Anterior cingulate cortex (tissue), 58 donors: ENCODE data around the gene CPNE4.

Source experiments
- DNase-seq, 58 donors: peaks; one replicate each; lab custom pipeline; 2025; lab: John Stamatoyannopoulos, UW

Gene CPNE4

GRCh38 chr3:132020058-132020457 is 14.8 kb downstream of the CPNE4 start:
- no peak for DNase-seq

DNA sequence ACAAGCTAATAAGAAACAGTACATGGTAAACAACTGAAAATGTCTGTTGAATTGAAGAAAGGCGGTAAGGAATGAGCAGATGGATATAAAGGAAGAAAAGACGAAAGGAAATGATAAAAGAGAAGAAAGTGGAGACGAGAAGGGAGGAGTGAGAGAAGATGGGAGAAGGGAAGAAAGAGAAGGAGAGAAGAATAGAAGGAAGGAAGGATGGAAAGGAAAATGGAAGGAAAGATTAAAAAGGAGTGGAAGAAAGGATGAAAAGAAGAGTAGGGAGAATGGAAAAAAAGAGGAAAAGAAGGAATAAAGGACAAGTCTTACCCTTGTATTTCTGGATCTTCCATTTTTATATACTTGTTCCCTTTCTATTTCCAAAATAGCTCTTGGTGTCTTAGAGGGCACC is 17.7 kb downstream of the CPNE4 start:
- DNase-seq, result no peak

GRCh38 chr3:132016061-132017041 is 18.5 kb downstream of the CPNE4 start:
- no peak for DNase-seq

GRCh38 chr3:132014105-132014504 is 20.7 kb downstream of the CPNE4 start:
- DNase-seq, result no peak

GRCh38 chr3:132009241-132009640 is 25.6 kb downstream of the CPNE4 start:
- no peak for DNase-seq

DNA sequence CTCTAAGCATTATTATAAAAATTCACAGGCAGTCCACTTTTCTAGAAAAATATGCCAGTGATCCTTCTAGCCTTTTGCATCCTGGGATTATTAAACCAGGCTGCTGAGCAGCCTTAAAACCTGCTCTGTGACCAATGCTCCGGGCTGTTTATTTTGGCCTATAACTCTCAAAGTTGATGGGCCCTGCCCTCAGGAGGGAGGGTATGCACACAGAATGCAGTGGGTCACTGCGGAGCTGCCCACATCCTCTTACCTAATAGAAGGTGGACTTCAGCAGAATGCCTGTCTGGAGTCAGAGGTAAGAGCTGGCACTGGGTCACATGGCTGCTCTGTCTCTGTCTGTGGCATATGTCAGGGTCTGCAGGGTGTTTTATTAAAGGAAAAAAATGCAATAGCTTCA is 26.0 kb downstream of the CPNE4 start:
- no peak for DNase-seq

DNA sequence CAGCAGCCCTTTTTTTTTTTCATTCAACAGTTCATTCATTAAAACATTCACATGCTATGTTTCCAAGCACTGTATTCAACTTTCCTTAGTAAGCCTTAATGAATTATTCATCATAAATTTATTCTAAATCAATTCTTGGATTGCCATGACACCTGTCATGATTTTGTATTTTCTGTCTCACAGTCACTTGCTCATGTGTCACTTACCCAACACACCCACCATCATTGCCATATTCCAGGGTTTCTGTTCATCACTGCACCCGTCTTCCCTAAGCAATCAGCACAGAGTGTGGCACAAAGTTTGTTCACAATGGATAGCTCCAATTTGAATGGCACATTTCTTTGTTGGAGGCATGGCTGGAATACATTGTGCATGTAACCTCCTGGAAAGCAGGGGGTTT is 27.2 kb downstream of the CPNE4 start:
- DNase-seq, result no peak

GRCh38 chr3:132006605-132007204 is 28.1 kb downstream of the CPNE4 start:
- DNase-seq, result peak in 1 of 58 donors; percentile 1

GRCh38 chr3:132004571-132004970 is 30.2 kb downstream of the CPNE4 start:
- no peak for DNase-seq

- DNase-seq, result no peak
Measured at GRCh38 chr3:132003685-132004084, 31.1 kb downstream of the CPNE4 start.

DNA sequence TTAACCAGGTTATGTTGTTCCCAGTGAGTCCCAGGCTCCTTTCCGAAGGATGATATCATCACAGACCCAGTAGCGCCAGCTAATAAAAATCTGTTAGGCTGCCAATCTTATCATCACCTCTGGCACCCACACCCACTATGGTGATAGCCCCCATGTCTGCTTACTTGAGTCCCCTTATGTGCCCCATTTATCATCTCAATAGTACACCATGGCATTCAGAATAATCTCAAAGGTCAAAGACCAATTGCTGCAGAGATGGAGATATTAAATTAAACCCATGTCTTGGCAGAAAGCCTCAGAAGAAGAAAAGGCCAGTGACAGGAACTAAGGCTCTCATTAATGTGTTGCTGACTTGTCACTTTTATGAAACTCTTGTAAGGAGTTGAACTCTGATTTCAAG is 32.8 kb downstream of the CPNE4 start:
- no peak for DNase-seq

GRCh38 chr3:132001036-132001435 is 33.8 kb downstream of the CPNE4 start:
- no peak for DNase-seq

DNA sequence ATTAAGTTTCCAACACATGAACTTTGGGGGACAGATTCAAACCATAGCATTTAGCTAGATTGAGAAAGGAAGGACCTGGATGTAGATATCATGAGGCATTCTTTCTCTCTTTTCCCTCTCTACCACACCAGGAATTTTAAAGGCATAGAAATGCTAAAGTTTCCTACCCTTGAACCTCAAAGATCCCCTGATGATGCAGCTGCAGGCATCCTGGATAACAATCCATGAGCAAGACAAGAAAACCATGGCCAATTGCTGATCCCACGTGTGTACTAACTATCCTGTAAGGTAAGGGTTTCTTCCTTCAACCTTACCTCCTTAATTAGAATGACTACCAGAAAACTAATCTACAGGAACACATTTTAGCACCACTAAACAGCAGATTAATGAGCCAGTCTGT is 36.8 kb downstream of the CPNE4 start:
- DNase-seq, result no peak

DNA sequence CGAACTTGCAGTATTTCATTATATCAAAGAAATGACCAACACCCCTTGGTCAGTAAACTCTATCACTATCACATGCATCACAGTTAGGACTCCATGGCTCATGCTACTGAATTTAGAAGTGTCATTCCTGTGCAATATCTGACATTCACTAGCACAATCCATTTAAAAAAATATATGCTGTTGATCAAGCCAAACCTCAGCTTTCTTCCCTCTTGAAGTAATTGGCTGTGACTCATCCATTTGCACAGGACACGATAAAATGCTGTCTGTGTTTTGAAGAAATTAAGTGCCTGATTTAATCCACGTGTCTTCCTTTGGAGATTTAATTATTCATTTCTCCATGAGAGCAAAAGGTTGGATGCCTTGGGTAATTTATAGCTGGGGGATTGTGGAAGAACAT is 38.9 kb downstream of the CPNE4 start:
- DNase-seq, result no peak

DNA sequence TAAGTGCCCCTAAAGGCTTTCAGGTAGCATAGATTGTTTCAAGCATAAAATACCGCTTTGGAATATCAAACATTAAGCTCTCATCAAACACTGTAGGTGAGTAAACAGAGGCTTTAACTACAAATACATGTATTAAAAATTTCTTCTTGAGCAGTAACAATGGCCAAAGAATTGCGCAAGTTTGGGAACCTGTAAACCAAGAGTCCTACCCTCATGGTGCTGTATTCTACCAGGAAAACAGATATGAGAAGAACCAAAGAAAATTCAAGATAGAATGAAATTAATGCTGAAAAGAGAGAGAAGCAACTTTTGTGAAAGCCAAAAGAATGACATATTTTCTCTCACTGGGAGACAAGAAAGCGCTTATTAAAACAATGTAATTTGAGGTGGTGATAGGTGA is 45.5 kb downstream of the CPNE4 start:
- no peak for DNase-seq

DNA sequence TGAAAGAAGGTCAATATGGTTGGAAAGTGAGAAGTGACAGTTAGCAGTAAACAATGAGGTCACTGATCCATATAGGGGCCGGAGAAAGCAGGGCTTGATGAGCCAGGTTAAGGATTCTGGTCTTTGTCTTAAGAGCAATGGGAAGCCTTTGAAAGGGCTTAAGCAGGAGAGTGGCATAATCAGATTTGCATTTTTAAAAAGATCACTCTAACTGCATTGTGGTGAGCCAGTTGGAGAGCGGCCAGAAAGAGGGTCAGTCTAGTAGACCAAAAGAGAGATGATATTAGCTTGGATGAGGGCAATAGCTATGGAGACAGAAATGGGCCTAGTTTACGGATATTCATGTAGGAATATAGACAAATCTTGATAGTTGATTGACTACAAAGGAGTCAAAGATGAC is 46.6 kb downstream of the CPNE4 start:
- DNase-seq, result no peak

DNA sequence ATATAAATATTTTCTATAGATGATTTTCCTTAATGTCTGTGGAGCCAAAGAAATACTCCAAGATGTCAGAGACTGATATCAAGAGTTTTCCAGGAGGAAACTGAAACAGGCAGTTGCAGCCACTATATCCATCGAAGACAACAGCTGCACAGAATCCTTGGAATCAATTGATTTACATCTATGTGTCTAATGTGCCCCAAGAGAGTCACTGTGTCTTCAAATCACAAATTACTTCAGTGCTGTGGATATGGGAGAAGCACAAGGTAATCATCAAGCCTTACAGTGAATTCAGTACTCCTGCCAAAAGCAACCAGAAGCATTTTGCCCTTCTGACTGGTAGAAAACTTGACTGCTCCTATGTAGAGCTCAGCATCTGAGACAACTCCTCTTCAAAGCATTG is 51.1 kb downstream of the CPNE4 start:
- DNase-seq, result no peak

GRCh38 chr3:131981323-131981722 is 53.5 kb downstream of the CPNE4 start:
- no peak for DNase-seq

DNA sequence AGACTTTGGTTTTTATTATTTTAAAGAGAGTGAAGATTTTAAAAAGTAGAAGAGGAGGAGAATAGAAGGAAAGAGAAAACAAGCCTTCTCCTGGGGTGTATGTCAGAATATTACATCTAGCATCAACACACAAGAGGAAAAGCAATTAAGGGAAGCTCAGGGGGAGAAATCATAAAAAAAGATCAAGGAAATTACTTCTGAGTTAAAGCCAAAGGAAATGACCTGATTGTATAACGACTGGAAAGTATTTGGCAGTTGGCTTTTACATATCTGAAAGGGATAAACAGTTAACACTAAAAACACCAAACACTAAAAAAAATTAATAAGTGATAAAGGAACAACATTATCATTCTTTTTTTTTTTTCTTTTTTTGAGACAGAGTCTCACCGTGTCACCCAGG is 58.4 kb downstream of the CPNE4 start:
- DNase-seq, result no peak

DNA sequence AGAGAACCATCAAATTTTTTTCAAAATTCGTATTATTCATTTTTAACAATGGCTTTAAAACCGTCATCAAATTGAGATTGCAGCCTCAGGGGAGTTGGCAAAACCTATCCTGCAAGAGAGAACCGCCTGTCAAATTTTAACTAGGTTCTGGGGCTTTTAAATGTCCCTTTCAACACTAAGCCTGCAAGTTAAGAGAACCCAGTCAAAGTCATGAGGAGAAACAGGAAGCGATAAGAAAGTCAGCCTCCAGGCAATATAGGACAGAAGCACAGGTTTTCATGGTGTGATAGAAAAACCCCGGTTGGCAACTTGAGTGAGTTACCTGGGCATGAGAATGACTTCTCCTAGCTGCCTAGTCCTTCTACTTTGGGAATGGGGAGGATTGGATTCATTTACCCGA is 59.8 kb downstream of the CPNE4 start:
- DNase-seq, result no peak

- no peak for DNase-seq
Measured at GRCh38 chr3:131973731-131974130, 61.1 kb downstream of the CPNE4 start.

GRCh38 chr3:131972550-131972949 is 62.3 kb downstream of the CPNE4 start:
- no peak for DNase-seq
